Measurements from ENCODE around the gene CALR.

GRCh38 chr19:12913851-12914690 is 24.3 kb upstream of the CALR start:
- no peak for TF ChIP-seq CTCF (IDR thresholded peaks at IDR 0.05)
- TF ChIP-seq ZFX (IDR thresholded peaks at IDR 0.05; ENCODE audit: borderline replicate concordance) = no peak
